Nephron (organoid): ENCODE measurements around the gene XPNPEP1.
"Not testable (repeated sequence)": the region's sequence is repeated elsewhere in the genome, so short reads cannot be mapped to it uniquely, and the experiment has no call there.

Source experiments
- H3K27ac Mint-ChIP-seq, 3 experiments: 2 replicates each; pipeline ENCODE4 v1.8.0; 2020; ENCODE audit warnings: mixed read lengths in 3 of 3, mild to moderate bottlenecking in 2 of 3, moderate library complexity in 1 of 3
- H3K27me3 Mint-ChIP-seq: 2 replicates; pipeline ENCODE4 v1.8.0; 2021; ENCODE audit warnings: low read depth, mild to moderate bottlenecking, moderate library complexity, mixed read lengths
- H3K36me3 Mint-ChIP-seq: 2 replicates; pipeline ENCODE4 v1.8.0; 2020; ENCODE audit warnings: low read depth, mixed read lengths
- H3K4me1 Mint-ChIP-seq: 2 replicates; pipeline ENCODE4 v1.8.0; 2020; ENCODE audit warnings: mixed read lengths
- H3K4me3 Mint-ChIP-seq, 3 experiments: 2 replicates each; pipeline ENCODE4 v1.8.0; 2020; ENCODE audit warnings: mild to moderate bottlenecking in 3 of 3, mixed read lengths in 3 of 3, moderate library complexity in 2 of 3
- H3K9me3 Mint-ChIP-seq: 2 replicates; pipeline ENCODE4 v1.8.0; 2020; ENCODE audit warnings: mixed read lengths
- TF ChIP-seq, protein P1 (sequence below), 3 experiments: fragments of 200-600 bp; sonication (generic); IDR thresholded peaks; one replicate each; pipeline ENCODE4 v1.5.0; 2021; ENCODE audit warnings: antibody characterized with exemption in 3 of 3; ENCODE audit not compliant: unreplicated experiment in 3 of 3

XPNPEP1 gene

GRCh38 chr10:109919220-109919619 lies 4.1 kb downstream of the XPNPEP1 start:
- peaks cover 41% of the 10 kb centered on the region for H3K4me1 Mint-ChIP-seq
- H3K27ac Mint-ChIP-seq = no peak overlapping the region
- H3K9me3 Mint-ChIP-seq = peaks cover 8% of the 10 kb centered on the region
- H3K27me3 Mint-ChIP-seq = no peaks in the 10 kb centered on the region
- TF ChIP-seq, protein P1, sequence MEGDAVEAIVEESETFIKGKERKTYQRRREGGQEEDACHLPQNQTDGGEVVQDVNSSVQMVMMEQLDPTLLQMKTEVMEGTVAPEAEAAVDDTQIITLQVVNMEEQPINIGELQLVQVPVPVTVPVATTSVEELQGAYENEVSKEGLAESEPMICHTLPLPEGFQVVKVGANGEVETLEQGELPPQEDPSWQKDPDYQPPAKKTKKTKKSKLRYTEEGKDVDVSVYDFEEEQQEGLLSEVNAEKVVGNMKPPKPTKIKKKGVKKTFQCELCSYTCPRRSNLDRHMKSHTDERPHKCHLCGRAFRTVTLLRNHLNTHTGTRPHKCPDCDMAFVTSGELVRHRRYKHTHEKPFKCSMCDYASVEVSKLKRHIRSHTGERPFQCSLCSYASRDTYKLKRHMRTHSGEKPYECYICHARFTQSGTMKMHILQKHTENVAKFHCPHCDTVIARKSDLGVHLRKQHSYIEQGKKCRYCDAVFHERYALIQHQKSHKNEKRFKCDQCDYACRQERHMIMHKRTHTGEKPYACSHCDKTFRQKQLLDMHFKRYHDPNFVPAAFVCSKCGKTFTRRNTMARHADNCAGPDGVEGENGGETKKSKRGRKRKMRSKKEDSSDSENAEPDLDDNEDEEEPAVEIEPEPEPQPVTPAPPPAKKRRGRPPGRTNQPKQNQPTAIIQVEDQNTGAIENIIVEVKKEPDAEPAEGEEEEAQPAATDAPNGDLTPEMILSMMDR (IDR thresholded peaks at IDR 0.05; ENCODE audit: unreplicated experiment in 3 of 3) = no peak
- peaks cover 43% of the 10 kb centered on the region for H3K36me3 Mint-ChIP-seq
- H3K4me3 Mint-ChIP-seq = no peak overlapping the region

DNA sequence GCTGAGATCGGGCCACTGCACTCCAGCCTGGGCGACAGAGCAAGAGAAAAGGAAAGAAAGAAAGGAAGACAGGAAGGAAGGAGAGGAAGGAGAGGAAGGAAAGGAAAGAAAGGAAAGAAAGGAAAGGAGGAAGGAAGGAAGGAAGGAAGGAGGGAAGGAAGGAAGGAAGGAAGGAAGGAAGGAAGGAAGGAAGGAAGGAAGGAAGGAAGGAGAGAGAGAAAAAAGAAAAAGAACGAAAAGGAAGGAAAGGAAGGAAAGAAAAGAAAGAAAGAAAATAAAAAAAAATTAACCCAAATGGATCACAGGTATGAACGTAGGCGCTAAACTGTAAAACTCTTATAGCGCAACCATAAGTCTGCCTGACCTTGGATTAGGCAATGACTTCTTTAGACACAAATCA lies 4.6 kb downstream of the XPNPEP1 start:
- Mint-ChIP-seq H3K4me1 (peaks cover 39% of the 10 kb centered on the region), H3K36me3 (peaks cover 48% of the 10 kb centered on the region)
- H3K9me3 Mint-ChIP-seq, H3K27me3 Mint-ChIP-seq, H3K27ac Mint-ChIP-seq, H3K4me3 Mint-ChIP-seq: not testable (repeated sequence)

DNA sequence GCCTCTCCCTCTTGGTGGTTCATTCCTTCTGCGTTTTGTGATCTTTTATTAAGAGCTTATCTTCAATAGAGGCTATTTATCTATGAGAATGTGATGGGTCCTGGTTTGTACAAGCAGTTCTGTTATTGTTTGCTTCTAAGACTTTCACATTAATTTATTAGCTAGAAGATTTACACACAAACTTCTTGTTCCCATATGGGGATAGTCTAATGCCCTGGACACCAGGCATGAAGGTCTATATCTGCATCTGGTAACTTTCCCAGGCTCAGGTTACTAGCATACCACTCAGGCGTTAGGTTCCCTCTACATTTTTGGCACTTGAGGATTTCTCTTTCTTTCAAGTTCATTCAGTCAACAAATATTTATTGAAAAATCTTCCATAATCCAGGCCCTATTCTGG lies 7.7 kb downstream of the XPNPEP1 start:
- Mint-ChIP-seq H3K4me3 (no peak overlapping the region), H3K36me3 (peaks cover 62% of the 10 kb centered on the region), H3K4me1 (peaks cover 30% of the 10 kb centered on the region), H3K27me3 (no peaks in the 10 kb centered on the region), H3K9me3 (peaks cover 8% of the 10 kb centered on the region), H3K27ac (peak overlapping the region; percentile 10 to 79 (median 66))
- TF ChIP-seq, protein P1 (IDR thresholded peaks at IDR 0.05; ENCODE audit: unreplicated experiment in 3 of 3) = no peak

DNA sequence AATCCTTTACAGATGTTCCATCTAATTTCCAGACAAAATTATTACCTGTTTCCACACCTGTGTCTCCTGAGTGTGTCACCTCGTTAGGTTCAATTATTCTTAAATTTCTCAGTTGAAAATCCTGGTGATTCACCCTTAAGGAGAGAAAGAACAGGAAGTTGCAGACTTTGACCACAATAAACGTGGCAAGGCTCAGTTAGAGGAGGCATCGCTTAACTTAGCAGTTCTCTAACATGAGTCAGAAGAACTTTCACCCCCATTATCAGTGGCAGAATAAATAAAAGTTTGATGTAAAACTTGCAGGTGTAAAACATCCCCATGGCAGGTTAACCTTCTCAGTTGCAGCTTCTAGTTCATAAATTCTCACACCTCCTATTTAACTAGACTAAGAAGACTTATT lies 8.3 kb downstream of the XPNPEP1 start:
- peaks cover 64% of the 10 kb centered on the region for H3K36me3 Mint-ChIP-seq
- H3K9me3 Mint-ChIP-seq = peaks cover 8% of the 10 kb centered on the region
- peak overlapping the region; percentile 10 to 79 (median 66) for H3K27ac Mint-ChIP-seq
- no peak overlapping the region for H3K4me3 Mint-ChIP-seq
- TF ChIP-seq, protein P1 (IDR thresholded peaks at IDR 0.05; ENCODE audit: unreplicated experiment in 3 of 3) = no peak
- no peaks in the 10 kb centered on the region for H3K27me3 Mint-ChIP-seq
- H3K4me1 Mint-ChIP-seq = peaks cover 30% of the 10 kb centered on the region

GRCh38 chr10:109913306-109913892 lies 9.9 kb downstream of the XPNPEP1 start:
- TF ChIP-seq, protein P1 (IDR thresholded peaks at IDR 0.05; ENCODE audit: unreplicated experiment in 3 of 3) = no peak
- Mint-ChIP-seq H3K9me3 (peaks cover 8% of the 10 kb centered on the region), H3K27me3 (no peaks in the 10 kb centered on the region), H3K36me3 (peaks cover 66% of the 10 kb centered on the region), H3K4me3 (no peak overlapping the region), H3K27ac (peak overlapping the region in 2 of 3 experiments; percentile 47 to 67), H3K4me1 (peaks cover 30% of the 10 kb centered on the region)

DNA sequence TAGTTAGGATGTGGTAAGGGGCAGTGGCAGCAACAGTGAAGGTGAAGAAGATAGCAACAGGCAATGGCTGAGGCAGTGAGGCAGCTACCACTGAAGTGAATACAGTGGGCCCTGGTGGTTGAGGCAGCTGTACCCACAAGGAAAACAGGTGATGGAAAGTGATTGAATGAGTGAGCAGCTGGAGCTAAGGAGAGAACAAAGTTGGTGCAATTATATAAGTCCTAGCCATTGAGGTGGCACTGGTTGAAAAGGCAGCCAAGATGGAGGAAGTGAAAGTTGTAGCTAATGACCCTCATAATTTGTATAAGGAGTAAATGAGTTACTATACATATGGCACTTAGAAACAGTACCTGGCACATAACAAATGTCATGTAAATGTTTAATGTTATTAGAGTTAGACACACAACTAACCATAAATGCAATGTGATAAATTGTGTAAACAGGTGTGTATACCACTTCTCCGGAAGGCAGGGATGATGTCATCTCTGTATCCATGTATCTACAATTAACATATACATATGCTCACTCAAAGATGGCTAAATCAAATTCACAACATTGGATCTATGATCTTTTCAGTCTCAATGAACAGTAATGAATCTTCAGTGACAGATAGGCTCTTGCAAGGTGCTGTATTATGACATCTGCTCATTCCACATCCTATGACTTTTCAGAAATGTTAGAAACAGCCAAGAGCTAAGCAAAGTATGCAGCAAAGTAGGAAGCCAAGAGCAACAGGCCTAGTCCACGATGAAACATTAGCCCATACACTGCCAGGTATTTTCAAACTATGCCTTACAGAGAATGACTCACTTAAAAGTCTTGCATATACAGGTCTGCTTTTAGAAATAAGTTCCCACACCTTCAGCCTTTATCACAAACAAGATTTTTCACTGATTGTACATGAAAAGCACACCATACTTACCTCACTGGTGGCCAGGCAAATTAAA lies 10.7 kb downstream of the XPNPEP1 start:
- H3K27me3 Mint-ChIP-seq = no peaks in the 10 kb centered on the region
- H3K4me1 Mint-ChIP-seq = peaks cover 30% of the 10 kb centered on the region

More for the DNA sequence above, 10.7 kb downstream of the XPNPEP1 start:
- peaks cover 66% of the 10 kb centered on the region for H3K36me3 Mint-ChIP-seq
- H3K9me3 Mint-ChIP-seq = peaks cover 8% of the 10 kb centered on the region
- H3K4me3 Mint-ChIP-seq = no peak overlapping the region
- H3K27ac Mint-ChIP-seq = peak overlapping the region in 2 of 3 experiments; percentile 47 to 67
- TF ChIP-seq, protein P1 (IDR thresholded peaks at IDR 0.05; ENCODE audit: unreplicated experiment in 3 of 3) = no peak
